Measurements from ENCODE around the gene CADM4.

Gene CADM4

GRCh38 chr19:43634872-43635560, 4.6 kb downstream of the CADM4 start:
- DNase-seq = peak in 50 of 51 donors; percentile 26 to 88 (median 66)

- peak in 42 of 51 donors; percentile 8 to 81 (median 52) for DNase-seq
Observed at GRCh38 chr19:43634506-43634871, 5.2 kb downstream of the CADM4 start.

DNA sequence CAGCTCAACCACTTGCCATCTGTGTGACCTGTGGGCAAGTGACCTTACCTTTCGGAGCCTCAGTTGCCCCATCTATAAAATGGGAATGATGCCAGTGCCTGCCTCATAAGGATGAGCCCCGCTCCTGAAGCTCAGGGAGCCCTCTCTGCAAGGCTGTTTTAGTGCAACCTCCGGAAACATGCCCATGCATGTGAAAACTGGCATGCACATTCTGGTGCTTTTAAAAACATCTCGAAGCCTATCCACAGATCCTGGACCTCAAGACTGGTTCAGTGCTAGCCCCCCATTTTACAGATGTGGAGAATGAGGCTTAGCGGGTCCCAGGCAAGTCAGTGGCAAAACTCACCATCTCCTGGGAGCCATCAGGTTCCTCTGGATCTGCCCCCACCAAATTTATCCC, 5.6 kb downstream of the CADM4 start:
- peak in 1 of 51 donors; percentile 36 for DNase-seq

- DNase-seq = no peak
Observed at GRCh38 chr19:43633520-43633919, 6.1 kb downstream of the CADM4 start.

GRCh38 chr19:43631491-43631890, 8.2 kb downstream of the CADM4 start:
- DNase-seq = no peak

DNA sequence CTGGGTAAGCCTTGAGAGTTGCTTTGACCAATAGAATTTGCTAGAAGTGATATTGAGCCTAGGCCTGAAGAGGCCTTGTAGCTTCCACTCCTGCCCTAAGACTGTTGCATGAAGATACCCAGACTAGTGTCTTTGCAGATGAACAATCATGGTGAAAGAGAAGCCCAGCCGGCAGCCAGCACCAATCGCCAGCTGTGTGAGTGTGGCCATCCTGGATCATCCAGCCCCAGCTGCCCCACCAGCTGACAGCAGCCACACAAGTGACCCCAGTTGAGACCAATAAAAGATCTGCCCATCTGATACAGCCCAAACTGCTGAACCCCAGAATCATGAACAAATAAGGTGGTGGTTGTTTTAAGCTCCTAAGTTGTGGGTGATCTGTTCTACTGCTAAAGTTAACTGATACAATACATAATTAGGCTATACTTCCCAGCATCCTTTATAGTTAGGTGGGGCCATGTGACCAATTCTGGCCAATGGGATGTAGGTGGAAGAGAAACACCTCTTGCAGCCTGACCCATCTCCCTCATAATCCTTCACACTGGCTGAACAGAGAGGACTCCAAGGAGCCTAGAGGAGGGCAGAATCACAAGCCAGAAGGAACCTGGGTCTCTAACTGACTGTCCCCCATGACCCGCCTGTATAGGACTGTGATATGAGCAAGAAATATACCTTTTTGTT, 10.9 kb downstream of the CADM4 start:
- DNase-seq = peak in 11 of 51 donors; percentile 7 to 40 (median 20)

DNA sequence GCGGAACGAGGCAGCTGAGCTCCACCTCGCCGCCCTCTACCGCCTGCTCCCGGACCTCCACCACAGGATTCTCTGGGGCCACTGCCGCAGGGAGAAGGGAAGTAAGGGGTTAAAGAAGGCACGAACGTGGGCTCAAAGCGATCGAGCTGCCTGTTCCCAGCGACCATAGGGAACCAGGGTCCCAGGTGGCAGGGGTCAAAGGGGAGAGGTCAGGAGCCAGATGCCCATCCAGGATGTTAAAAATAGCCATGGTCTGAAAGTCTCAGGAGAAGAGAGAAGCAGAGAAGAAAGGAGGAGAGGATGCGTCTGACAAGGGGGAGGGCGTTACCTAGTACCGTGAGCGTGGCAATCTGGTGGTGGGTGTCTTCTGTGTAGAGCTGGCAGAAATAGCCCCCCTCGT, 12.8 kb downstream of the CADM4 start:
- DNase-seq = no peak

DNA sequence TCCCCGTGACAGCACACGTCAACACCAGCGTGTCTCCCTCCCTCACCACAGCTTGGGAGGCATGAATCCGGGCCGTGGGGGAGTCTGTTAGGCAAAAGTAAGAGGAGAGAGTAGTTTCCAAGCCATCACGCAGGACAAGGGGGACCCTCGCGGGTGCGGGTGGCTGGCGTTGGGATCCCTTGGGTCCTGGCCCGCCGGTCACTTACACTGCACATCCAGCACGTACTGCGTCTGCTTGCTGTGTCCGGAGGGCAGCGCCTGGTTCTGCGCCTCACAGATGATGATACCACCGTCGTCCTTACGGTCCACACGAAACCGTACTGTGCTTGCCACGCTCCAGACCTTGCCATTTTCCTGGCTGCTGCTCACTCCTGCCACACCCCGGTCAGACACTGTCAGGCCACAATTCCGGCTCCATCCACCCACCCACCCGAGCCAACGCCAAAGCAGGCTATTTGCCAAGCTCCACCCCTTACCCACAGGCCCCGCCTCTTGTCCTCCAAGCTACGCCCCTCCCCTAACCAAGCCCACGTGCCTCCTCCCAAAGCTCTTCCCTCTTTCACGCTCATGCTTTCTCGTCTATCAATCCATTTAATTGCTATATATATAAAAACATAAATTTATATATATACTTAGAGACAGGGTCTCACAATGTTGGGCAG, 13.6 kb downstream of the CADM4 start:
- peak in 18 of 51 donors; percentile 5 to 47 (median 22) for DNase-seq

- peak in 2 of 51 donors; percentile 14 to 15 for DNase-seq
Observed at GRCh38 chr19:43624933-43625332, 14.7 kb downstream of the CADM4 start.

GRCh38 chr19:43623889-43624670, 15.6 kb downstream of the CADM4 start:
- no peak for DNase-seq

DNA sequence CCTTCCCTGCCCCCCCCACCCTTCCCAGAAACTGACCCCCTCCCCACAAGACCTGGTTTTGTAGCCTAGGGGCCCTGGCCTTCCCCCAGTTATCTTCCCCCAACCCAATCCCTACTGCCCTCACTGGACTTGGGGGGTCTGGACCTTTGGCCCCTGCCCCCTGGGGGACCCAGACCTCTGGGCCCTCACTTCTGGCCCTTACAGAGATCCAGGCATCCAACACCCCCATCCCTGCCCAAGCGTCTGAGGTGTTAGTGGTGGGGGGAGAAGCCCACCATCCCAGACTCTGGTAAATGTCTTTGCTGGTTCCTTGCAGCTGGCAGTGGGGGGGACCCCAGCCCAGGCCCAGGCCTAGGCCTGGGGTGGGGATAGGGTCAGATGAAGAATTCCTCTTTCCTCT, 16.7 kb downstream of the CADM4 start:
- DNase-seq = no peak

DNA sequence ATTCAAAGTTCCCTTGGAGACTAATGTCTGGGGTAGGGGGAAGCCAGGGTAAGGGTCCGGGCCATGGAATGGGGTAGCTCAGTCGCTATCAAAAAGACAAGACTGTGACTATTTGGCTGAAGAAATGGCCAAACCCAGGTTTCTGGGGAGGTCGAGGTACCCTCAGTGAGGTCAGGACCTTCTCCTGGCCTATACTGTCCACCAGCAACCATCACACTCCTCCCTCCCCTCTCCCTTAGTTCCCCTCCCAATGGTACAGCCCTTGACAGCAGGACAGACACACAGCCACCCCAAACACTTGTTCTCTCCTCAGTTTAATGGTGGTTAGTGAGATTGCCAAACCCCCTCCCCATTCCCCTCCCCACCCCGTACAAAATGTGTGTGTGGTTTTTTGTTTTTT, 17.6 kb downstream of the CADM4 start:
- DNase-seq = no peak

- DNase-seq = peak in 1 of 51 donors; percentile 74
Observed at GRCh38 chr19:43620061-43621001, 19.3 kb downstream of the CADM4 start.

DNA sequence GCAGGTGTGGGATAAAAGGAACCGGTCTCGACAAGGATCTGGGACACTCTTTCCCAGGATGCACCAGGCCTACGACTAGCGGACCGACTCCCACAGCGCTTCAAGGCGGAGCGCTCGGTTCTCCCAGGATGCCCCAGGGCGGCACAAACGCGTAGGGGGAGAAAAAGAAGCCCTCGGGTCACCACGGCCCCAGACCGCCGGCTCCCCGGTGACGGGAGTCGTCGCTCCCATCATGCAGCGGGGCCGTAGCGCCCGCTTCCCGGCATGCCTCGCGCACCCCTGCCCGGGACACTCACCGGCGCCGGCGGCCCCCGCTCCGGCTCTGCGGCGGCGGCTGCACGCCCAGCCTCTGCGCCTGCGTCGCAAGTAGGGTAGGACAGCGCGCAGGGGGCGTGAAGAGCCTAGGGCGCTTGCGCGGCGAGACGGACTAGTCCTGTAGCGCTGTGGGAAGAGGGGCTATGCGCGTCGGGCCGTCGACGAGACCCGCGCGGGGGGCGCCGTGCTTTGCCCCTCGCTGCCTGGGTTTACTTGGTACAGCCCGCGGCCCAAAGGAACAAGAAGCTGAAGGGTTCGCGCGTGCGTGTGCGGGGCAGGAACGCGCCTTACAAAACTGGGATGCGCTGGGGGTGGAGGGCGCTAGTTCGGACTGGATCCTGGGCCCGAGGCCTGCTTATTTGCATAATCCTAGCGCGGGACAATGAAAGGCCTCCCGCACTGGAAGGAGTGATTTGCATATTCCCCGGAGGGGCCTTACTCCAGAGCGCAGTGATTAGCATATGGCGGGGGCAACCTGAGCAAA, 20.2 kb downstream of the CADM4 start, which contains the start of gene ZNF428:
Gene ZNF428 (minus strand): TSS at position 368 of the 799 bp plus-strand sequence. CDS start 5,325 bp downstream, outside the sequence.
- DNase-seq = peak; percentile 73 to 98 (median 89)

- DNase-seq = peak in 16 of 51 donors; percentile 42 to 78 (median 62)
Observed at GRCh38 chr19:43618921-43619261, 20.8 kb downstream of the CADM4 start.

DNA sequence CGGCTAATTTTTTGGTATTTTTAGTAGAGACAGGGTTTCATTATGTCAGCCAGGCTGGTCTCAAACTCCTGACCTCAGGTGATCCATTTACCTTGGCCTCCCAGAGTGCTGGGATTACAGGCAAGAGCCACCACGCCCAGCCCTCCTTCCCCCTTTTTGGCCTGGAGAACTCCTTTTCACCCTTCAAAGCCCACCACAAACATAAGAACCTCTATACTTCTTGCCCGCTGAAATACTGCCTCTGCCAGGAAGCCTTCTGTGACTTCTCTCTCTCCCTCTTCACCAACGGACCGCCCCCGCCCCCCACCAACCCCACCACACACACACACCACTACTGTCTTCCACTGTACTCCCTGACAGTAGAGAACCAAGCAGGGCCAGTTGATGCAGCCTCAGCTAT, 22.7 kb downstream of the CADM4 start:
- no peak for DNase-seq

DNA sequence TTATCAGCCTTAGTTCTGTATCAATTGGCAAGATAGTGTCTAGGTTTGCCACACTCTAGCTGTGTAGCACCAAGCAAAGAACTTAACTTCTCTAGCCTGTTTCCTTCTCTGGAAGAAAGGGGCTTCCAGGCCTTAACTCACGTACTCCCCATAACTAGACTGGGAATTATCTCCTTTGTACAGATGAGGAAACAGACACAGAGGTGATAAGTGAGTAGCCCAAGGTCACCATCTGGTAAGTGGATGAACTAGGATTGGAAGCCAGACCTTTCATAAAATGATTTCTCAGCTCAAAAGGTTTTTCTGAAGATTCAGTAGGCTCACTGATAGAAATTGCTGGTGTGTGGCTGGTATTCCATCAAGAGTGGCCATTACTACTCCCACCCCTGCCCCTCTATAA, 23.3 kb downstream of the CADM4 start:
- DNase-seq = no peak

- DNase-seq = no peak
Observed at GRCh38 chr19:43612374-43612773, 27.3 kb downstream of the CADM4 start.

- no peak for DNase-seq
Observed at GRCh38 chr19:43611788-43612187, 27.9 kb downstream of the CADM4 start, which contains the start of gene SRRM5. TSS of gene SRRM5 (plus strand) at chr19:43612088. CDS start at chr19:43612122, 34 bp downstream.

GRCh38 chr19:43610493-43610892, 29.2 kb downstream of the CADM4 start:
- no peak for DNase-seq
